Stomach smooth muscle (tissue), 2 donors: ENCODE measurements around the gene NEO1.

ENCODE experiments used
- H3K27ac ChIP-seq: one replicate; pipeline ENCODE4 v1.7.0; 2013; ENCODE audit warnings: mild to moderate bottlenecking, low read length, inconsistent platforms
- H3K27me3 ChIP-seq, 2 donors: one replicate each; pipeline ENCODE4 v1.7.0; 2013; ENCODE audit warnings: low read length in 2 of 2; ENCODE audit not compliant: insufficient read depth in 2 of 2, control insufficient read depth in 1 of 2
- H3K36me3 ChIP-seq, 2 donors: one replicate each; pipeline ENCODE4 v1.7.0; 2013; ENCODE audit warnings: low read length in 2 of 2; ENCODE audit not compliant: control insufficient read depth in 2 of 2, insufficient read depth in 2 of 2
- H3K4me1 ChIP-seq: one replicate; pipeline ENCODE4 v1.7.0; 2013; ENCODE audit warnings: low read length; ENCODE audit not compliant: control insufficient read depth, insufficient read depth
- H3K4me3 ChIP-seq, 2 donors: one replicate each; pipeline ENCODE4 v1.7.0; 2013; ENCODE audit warnings: low read length in 2 of 2
- H3K9ac ChIP-seq, 2 donors: one replicate each; pipeline ENCODE4 v1.7.0; 2013; ENCODE audit warnings: low read length in 2 of 2, mild to moderate bottlenecking in 1 of 2
- H3K9me3 ChIP-seq, 2 donors: one replicate each; pipeline ENCODE4 v1.7.0; 2013; ENCODE audit warnings: low read length in 2 of 2; ENCODE audit not compliant: control insufficient read depth in 2 of 2
- donor health status: healthy.
- donor health status: Pancreatic carcinoma.

Gene NEO1

DNA sequence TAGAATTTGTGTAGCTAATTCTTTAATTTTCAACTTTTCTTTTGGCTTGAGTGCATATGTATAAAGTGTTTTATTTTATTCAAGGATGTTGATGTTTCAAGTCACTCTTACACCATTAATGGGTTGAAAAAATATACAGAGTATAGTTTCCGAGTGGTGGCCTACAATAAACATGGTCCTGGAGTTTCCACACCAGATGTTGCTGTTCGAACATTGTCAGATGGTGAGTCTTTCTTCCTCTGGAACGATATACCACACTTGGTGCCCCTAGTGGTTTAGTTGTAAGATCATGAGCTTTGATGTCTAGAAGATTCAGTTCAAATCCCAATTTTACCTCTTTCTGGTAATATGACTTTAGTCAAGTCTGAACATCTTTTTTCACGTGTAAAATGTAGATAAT lies 197.2 kb downstream of the NEO1 start:
- no peak overlapping the region for H3K4me3 ChIP-seq
- H3K36me3 ChIP-seq = peaks cover 0 to 8% of the 10 kb centered on the region in 2 donors

DNA sequence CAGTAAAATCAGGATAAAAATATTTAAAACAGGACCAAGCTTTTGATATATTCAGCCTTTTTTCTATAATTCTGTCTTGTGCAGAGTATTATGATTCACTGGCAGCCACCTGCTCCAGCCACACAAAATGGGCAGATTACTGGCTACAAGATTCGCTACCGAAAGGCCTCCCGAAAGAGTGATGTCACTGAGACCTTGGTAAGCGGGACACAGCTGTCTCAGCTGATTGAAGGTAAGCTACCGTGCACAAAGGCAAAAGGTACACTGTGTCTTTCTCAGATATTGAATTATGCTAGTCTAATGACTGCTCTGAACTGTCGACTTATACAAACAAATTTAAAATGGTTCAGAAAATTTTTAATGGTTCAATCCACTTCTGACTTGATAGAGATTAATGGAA lies 202.3 kb downstream of the NEO1 start:
- Histone ChIP-seq H3K4me1 (no peaks in the 10 kb centered on the region), H3K9me3 (no peaks in the 10 kb centered on the region), H3K4me3 (no peak overlapping the region), H3K36me3 (peaks cover 22% of the 10 kb centered on the region in 2 donors), H3K27me3 (no peaks in the 10 kb centered on the region), H3K9ac (no peak overlapping the region), H3K27ac (no peak overlapping the region)

More for the DNA sequence above, 197.2 kb downstream of the NEO1 start:
- no peaks in the 10 kb centered on the region for H3K9me3 ChIP-seq
- H3K27me3 ChIP-seq = no peaks in the 10 kb centered on the region
- no peak overlapping the region for H3K27ac ChIP-seq
- H3K9ac ChIP-seq = no peak overlapping the region
- no peaks in the 10 kb centered on the region for H3K4me1 ChIP-seq

DNA sequence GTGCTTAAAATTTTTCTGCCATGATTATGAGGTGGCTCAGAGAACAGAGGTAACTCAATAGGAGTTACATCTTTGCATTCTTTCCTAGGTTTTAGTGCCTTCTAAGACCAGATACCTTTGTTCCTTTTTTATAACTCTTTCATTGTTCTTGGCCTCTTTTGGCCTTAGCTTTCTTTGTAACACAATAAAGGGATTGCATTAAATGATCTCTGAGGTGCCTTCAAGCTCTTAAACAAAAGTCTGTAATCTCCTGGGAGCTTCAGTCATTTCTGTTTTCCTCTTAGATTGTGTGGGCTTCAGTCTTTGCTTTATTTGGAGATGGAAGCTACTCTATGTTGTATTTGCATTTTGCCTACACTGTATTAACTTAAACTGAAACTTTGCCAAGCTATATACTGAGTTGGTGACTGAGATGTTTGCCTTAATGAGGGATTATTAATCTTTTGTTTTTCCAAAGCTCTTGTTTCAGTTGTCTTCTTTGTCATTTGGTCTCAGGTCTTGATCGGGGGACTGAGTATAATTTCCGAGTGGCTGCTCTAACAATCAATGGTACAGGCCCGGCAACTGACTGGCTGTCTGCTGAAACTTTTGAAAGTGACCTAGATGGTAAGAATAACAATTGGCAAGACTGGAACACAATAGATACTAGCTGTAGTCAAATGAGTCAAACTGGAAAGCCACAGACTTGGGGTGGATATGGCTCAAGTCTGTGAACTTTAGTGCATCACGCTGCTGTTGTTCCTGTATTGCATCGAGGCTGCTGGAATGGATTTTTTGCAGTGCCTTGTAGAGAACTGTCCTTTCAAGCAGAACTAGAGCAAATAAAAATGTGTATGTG lies 206.2 kb downstream of the NEO1 start:
- H3K4me3 ChIP-seq = no peak overlapping the region
- H3K9ac ChIP-seq = no peak overlapping the region
- peaks cover 28 to 37% of the 10 kb centered on the region in 2 donors for H3K36me3 ChIP-seq
- no peaks in the 10 kb centered on the region for H3K4me1 ChIP-seq
- no peak overlapping the region for H3K27ac ChIP-seq
- no peaks in the 10 kb centered on the region for H3K27me3 ChIP-seq
- no peaks in the 10 kb centered on the region for H3K9me3 ChIP-seq

DNA sequence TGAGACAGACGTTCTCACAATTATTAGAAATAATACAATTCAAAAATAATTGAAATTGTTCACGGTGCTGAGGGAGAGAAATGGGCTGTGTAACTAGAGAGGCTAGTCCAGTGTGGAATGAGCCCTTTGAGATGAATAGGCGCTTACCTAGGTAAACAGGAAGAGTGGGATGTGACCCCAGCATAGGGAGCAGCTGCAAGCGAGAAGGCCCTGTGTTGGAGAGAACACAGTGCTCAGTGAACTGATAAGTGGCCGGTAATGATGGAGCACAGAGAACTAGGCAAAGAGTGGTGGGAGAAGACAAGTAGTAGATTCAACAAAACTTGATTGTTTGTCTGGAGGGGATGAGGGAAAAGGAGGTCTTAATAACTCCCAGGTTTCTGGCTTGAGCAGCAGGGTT lies 212.6 kb downstream of the NEO1 start:
- Histone ChIP-seq H3K9ac (no peak overlapping the region), H3K4me3 (no peak overlapping the region), H3K9me3 (no peaks in the 10 kb centered on the region), H3K27me3 (no peaks in the 10 kb centered on the region), H3K4me1 (no peaks in the 10 kb centered on the region), H3K36me3 (peaks cover 7 to 18% of the 10 kb centered on the region in 2 donors), H3K27ac (no peak overlapping the region)

DNA sequence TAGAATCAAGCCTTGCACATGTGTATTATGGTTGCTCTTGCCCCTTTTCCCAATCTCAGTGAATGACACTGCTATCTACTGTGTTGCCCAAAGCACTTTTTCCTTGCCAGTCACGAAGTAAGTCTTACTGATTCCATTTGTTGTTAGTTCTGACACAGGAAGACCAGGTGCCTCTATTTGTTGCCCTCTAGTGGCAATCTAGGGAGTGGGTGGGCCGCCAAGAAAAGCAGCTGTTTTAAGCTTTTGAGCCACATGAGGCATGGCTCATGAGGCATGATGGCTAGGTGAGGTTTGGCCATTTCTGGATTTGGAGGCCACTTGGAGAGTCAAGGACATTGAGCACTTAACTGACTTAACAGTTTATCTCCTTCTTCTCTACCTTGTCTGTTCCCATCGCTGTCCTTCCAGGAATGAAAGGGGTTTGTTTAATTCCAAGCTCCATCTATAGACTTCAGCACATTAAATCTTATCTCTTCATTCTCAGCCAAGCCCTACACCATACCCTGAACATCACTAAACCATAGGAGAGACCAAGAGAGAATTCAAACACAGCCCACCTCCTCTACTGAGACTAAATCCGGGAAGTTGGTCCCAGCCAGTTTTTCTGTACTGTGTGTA lies 213.4 kb downstream of the NEO1 start:
- H3K27me3 ChIP-seq = no peaks in the 10 kb centered on the region
- H3K4me1 ChIP-seq = no peaks in the 10 kb centered on the region
- H3K9ac ChIP-seq = no peak overlapping the region
- no peak overlapping the region for H3K27ac ChIP-seq
- H3K4me3 ChIP-seq = no peak overlapping the region
- H3K9me3 ChIP-seq = no peaks in the 10 kb centered on the region
- H3K36me3 ChIP-seq = peaks cover 3 to 14% of the 10 kb centered on the region in 2 donors

DNA sequence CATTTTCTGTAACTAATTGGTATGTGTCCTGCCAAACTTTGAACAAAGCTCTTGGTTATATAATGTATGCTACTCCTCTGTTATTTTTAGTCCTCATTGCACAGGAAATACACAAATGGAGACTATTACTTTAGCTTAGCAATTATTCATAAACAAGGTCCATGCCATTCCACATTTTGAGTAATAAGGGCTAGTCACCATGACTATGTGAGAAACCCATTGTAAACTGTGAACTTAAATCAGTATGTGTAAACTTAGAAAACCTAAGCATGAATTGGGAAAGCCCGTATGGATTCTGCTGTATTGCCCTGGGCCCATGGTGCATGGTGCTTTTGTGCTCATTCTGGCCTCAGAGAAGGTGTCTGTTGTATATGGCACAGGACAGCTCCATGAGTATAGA lies 216.2 kb downstream of the NEO1 start:
- no peaks in the 10 kb centered on the region for H3K4me1 ChIP-seq

DNA sequence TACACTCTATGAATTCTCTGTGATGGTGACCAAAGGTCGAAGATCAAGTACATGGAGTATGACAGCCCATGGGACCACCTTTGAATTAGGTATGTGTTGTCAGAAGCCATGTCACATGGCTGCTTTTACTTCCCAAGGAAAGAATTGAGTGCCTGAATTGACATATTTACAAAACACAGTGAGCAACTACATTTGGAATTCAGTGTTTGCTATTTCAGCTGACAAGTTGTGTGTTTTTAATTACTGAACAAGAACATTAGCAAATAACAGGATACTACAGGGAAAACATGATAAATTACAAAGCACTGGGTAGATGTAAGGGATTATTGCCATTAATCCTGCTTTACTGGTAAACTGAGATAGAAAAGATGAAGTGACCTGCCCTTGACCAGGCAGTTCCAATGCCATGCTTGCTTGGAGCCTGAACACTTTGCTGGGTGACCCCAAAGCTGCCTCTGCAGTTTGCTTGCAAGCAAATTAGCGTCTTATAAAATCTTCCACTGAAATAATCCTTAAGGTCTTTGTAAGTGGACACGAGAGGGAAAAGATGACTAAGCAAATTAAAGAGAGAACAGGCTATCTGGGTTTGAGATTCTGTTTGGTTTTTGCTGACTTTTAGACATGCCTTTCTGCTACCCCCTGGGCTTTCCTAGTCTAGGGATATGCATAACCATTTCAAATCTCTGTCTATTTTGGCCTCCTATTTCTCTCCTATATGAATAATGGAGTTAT lies 218.3 kb downstream of the NEO1 start:
- Histone ChIP-seq H3K36me3 (peaks cover 3 to 12% of the 10 kb centered on the region in 2 donors), H3K4me3 (no peak overlapping the region), H3K27me3 (no peaks in the 10 kb centered on the region), H3K27ac (no peak overlapping the region), H3K4me1 (no peaks in the 10 kb centered on the region), H3K9ac (no peak overlapping the region), H3K9me3 (no peaks in the 10 kb centered on the region)

More for the DNA sequence above, 216.2 kb downstream of the NEO1 start:
- H3K9me3 ChIP-seq = no peaks in the 10 kb centered on the region
- H3K9ac ChIP-seq = no peak overlapping the region
- no peak overlapping the region for H3K27ac ChIP-seq
- no peaks in the 10 kb centered on the region for H3K27me3 ChIP-seq
- peaks cover 3 to 7% of the 10 kb centered on the region in 2 donors for H3K36me3 ChIP-seq
- H3K4me3 ChIP-seq = no peak overlapping the region

DNA sequence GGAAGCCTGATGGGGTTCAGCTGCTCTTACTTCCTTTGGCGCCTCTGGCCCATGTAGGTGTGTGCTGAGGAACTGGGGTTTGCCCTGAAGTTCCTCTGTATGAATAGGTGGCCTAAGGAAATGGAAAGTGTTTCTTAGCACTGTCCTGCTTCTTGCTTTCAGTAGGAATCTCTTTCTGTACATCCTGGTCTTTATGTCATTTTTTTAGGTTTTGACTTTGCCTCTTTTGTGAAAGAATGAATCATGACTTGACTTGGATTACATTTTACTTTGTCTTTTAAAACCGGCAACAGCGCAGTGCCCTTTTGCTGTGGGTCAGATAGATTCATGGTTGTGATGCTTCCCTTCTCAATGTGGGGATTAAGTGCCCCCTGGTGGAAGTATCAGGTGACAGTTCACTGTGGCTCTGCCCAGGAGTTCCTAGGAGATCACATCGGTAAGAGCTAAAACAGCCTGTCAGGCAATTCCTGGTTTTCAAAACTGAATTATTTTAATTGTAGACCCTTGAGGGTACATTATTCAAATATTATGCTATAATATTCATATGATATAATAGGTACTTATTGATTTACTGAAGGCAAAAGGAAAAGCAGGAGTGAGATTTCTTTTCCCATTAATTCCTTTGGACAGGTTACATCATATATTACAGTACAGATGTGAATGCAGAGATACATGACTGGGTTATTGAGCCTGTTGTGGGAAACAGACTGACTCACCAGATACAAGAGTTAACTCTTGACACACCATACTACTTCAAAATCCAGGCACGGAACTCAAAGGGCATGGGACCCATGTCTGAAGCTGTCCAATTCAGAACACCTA lies 221.1 kb downstream of the NEO1 start:
- Histone ChIP-seq H3K4me1 (no peaks in the 10 kb centered on the region), H3K4me3 (no peak overlapping the region), H3K36me3 (peaks cover 0 to 8% of the 10 kb centered on the region in 2 donors), H3K27me3 (no peaks in the 10 kb centered on the region), H3K9ac (no peak overlapping the region), H3K9me3 (no peaks in the 10 kb centered on the region), H3K27ac (no peak overlapping the region)

DNA sequence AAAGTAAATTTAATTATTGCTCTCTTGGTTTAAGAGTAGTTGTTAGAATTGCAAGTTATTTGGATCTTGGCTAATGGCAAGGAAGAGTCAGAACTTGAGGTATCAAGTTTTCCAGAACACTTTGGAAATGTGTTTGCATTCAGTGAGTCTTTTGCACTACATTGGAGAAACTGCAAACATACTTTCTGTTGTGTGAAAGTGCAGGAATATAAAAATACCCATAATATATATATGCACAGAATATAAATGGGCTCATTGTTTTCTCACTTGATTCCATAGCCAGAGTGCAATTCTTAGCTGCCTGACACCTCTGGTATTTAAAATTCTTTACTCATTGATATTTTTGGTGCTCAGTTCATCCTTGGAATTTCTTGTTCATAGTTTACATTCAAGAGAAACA lies 223.6 kb downstream of the NEO1 start:
- Histone ChIP-seq H3K36me3 (peaks cover 0 to 8% of the 10 kb centered on the region in 2 donors), H3K27me3 (no peaks in the 10 kb centered on the region), H3K4me1 (no peaks in the 10 kb centered on the region), H3K9ac (no peak overlapping the region), H3K4me3 (no peak overlapping the region), H3K9me3 (no peaks in the 10 kb centered on the region), H3K27ac (no peak overlapping the region)
